H9 (cell line): ENCODE data around the gene PNMA8A. TPM values are rescaled to one million over a fixed set of nuclear protein-coding genes. Genes with fewer than 3 reads are reported as not detected.

Experiments used
- DNase-seq: peaks from one replicate; pipeline ENCODE4 v3.0.0-alpha.2; 2017
- H2AFZ ChIP-seq: one replicate; pipeline ENCODE4 v1.6.1; 2013; ENCODE audit warnings: mild to moderate bottlenecking, low read length, control low read depth, moderate library complexity
- H2AK5ac ChIP-seq: 2 replicates; pipeline ENCODE4 v1.6.1; 2013; ENCODE audit warnings: low read length, control low read depth, mixed read lengths; ENCODE audit not compliant: insufficient read length
- H2BK120ac ChIP-seq: one replicate; pipeline ENCODE4 v1.6.1; 2013; ENCODE audit warnings: low read depth, mild to moderate bottlenecking, low read length, control low read depth, inconsistent platforms; ENCODE audit not compliant: poor library complexity, severe bottlenecking
- H2BK12ac ChIP-seq: 2 replicates; pipeline ENCODE4 v1.6.1; 2013; ENCODE audit warnings: low read length, control low read depth, mixed read lengths, low read depth; ENCODE audit not compliant: insufficient read length
- H2BK15ac ChIP-seq: 2 replicates; pipeline ENCODE4 v1.6.1; 2013; ENCODE audit warnings: low read depth, low read length, control low read depth
- H2BK20ac ChIP-seq: one replicate; pipeline ENCODE4 v1.6.1; 2013; ENCODE audit warnings: low read depth, mild to moderate bottlenecking, low read length, control low read depth, inconsistent platforms; ENCODE audit not compliant: poor library complexity, severe bottlenecking
- H2BK5ac ChIP-seq: 2 replicates; pipeline ENCODE4 v1.6.1; 2013; ENCODE audit warnings: low read length, control low read depth, mixed read lengths; ENCODE audit not compliant: insufficient read length
- H3K14ac ChIP-seq: 2 replicates; pipeline ENCODE4 v1.6.1; 2013; ENCODE audit warnings: low read length, control low read depth; ENCODE audit not compliant: insufficient read depth
- H3K18ac ChIP-seq: 2 replicates; pipeline ENCODE4 v1.6.1; 2013; ENCODE audit warnings: low read depth, mild to moderate bottlenecking, mixed read lengths, low read length, control low read depth; ENCODE audit not compliant: insufficient read length
- H3K23ac ChIP-seq: 2 replicates; pipeline ENCODE4 v1.6.1; 2013; ENCODE audit warnings: low read length, control low read depth, mixed read lengths, low read depth; ENCODE audit not compliant: insufficient read length
- H3K23me2 ChIP-seq: 2 replicates; pipeline ENCODE4 v1.6.1; 2013; ENCODE audit warnings: low read depth, mild to moderate bottlenecking, mixed read lengths, low read length, control low read depth; ENCODE audit not compliant: insufficient read length, poor library complexity, severe bottlenecking
- H3K27ac ChIP-seq: 2 replicates; pipeline ENCODE4 v1.5.1; 2013; ENCODE audit warnings: low read length, control low read depth, mixed read lengths, low read depth; ENCODE audit not compliant: insufficient read length
- H3K27me3 ChIP-seq: 2 replicates; pipeline ENCODE4 v1.6.1; 2013; ENCODE audit warnings: low read length, control low read depth, inconsistent platforms; ENCODE audit not compliant: insufficient read depth
- H3K4ac ChIP-seq: 2 replicates; pipeline ENCODE4 v1.6.1; 2013; ENCODE audit warnings: low read depth, mild to moderate bottlenecking, control low read depth, inconsistent platforms, low read length, moderate library complexity
- H3K4me1 ChIP-seq: 2 replicates; pipeline ENCODE4 v1.6.1; 2013; ENCODE audit warnings: low read length, control low read depth, inconsistent platforms; ENCODE audit not compliant: insufficient read depth
- H3K4me2 ChIP-seq: 2 replicates; pipeline ENCODE4 v1.6.1; 2013; ENCODE audit warnings: low read length, control low read depth, mixed read lengths; ENCODE audit not compliant: insufficient read length, insufficient read depth
- H3K56ac ChIP-seq: 2 replicates; pipeline ENCODE4 v1.6.1; 2013; ENCODE audit warnings: low read depth, mild to moderate bottlenecking, mixed read lengths, low read length, control low read depth; ENCODE audit not compliant: insufficient read length
- H3K79me1 ChIP-seq: 2 replicates; pipeline ENCODE4 v1.6.1; 2013; ENCODE audit warnings: low read depth, mild to moderate bottlenecking, moderate library complexity, low read length, control low read depth, inconsistent platforms; ENCODE audit not compliant: insufficient read depth, poor library complexity, severe bottlenecking
- H3K79me2 ChIP-seq: 2 replicates; pipeline ENCODE4 v1.6.1; 2013; ENCODE audit warnings: low read length, control low read depth, inconsistent platforms; ENCODE audit not compliant: insufficient read depth
- H3K9ac ChIP-seq: 2 replicates; pipeline ENCODE4 v1.6.1; 2013; ENCODE audit warnings: low read length, control low read depth, mixed read lengths; ENCODE audit not compliant: insufficient read length; ENCODE audit errors: extremely low read depth
- H3K9me3 ChIP-seq: one replicate; pipeline ENCODE4 v1.6.1; 2013; ENCODE audit warnings: low read depth, low read length, inconsistent platforms; ENCODE audit not compliant: control insufficient read depth
- H3T11ph ChIP-seq: one replicate; pipeline ENCODE4 v1.6.1; 2013; ENCODE audit warnings: mild to moderate bottlenecking, low read length, control low read depth, inconsistent platforms
- H4K20me1 ChIP-seq: one replicate; pipeline ENCODE4 v1.6.1; 2013; ENCODE audit not compliant: control insufficient read depth, insufficient read length, insufficient read depth
- H4K5ac ChIP-seq: 2 replicates; pipeline ENCODE4 v1.6.1; 2013; ENCODE audit warnings: low read depth, mild to moderate bottlenecking, mixed read lengths, low read length, control low read depth; ENCODE audit not compliant: insufficient read length
- H4K8ac ChIP-seq: replicated peaks from 2 replicates; pipeline ENCODE4 v1.6.1; 2013; ENCODE audit warnings: low read length, control low read depth, mixed read lengths, low read depth; ENCODE audit not compliant: insufficient read length
- H4K91ac ChIP-seq: 2 replicates; pipeline ENCODE4 v1.6.1; 2013; ENCODE audit warnings: low read depth, mild to moderate bottlenecking, moderate library complexity, mixed read lengths, low read length, control low read depth; ENCODE audit not compliant: insufficient read length
- H3K27ac Mint-ChIP-seq, 3 experiments: 2 replicates in 2 of 3; 3 replicates in 1 of 3; pipeline ENCODE4 v1.8.0; 2020 to 2021; ENCODE audit warnings: mixed read lengths in 3 of 3, mild to moderate bottlenecking in 1 of 3, moderate library complexity in 1 of 3
- H3K27me3 Mint-ChIP-seq: 2 replicates; pipeline ENCODE4 v1.8.0; 2021; ENCODE audit warnings: low read depth, mild to moderate bottlenecking, moderate library complexity, mixed read lengths
- H3K36me3 Mint-ChIP-seq, 3 experiments: 2 replicates in 2 of 3; 3 replicates in 1 of 3; pipeline ENCODE4 v1.8.0; 2020 to 2021; ENCODE audit warnings: low read depth in 3 of 3, mixed read lengths in 3 of 3; ENCODE audit not compliant: insufficient read depth in 1 of 3
- H3K4me1 Mint-ChIP-seq, 2 experiments: 2 replicates each; pipeline ENCODE4 v1.8.0; 2020; ENCODE audit warnings: mixed read lengths in 2 of 2
- H3K4me3 Mint-ChIP-seq, 2 experiments: 2 replicates in 1 of 2; 3 replicates in 1 of 2; pipeline ENCODE4 v1.8.0; 2020 to 2021; ENCODE audit warnings: mild to moderate bottlenecking in 2 of 2, mixed read lengths in 2 of 2, moderate library complexity in 1 of 2
- H3K9me3 Mint-ChIP-seq, 2 experiments: 2 replicates in 1 of 2; 3 replicates in 1 of 2; pipeline ENCODE4 v1.8.0; 2020; ENCODE audit warnings: mild to moderate bottlenecking in 2 of 2, mixed read lengths in 2 of 2, moderate library complexity in 1 of 2
- WGBS: extraction: QIAGEN DNeasy Blood & Tissue Kit; methylation state at CpG from one replicate; pipeline ENCODE4 v1.1.7; 2013; ENCODE audit warnings: missing lambda C conversion rate, low lambda C conversion rate, mixed read lengths; ENCODE audit not compliant: insufficient read length; ENCODE audit errors: extremely low coverage; 5-methylcytosine and 5-hydroxymethylcytosine counted together
- total RNA-seq: library from RNA; stranded (reverse); gene quantifications from 2 replicates; pipeline ENCODE4 v1.2.1, GENCODE V29; 2021
- TF ChIP-seq, protein P1 (sequence below): fragments of 200-600 bp; sonication (generic); conservative IDR thresholded peaks from 3 replicates; pipeline ENCODE4 v1.8.0; 2021; ENCODE audit warnings: antibody characterized with exemption, mild to moderate bottlenecking

Gene PNMA8A
- total RNA-seq, 1 experiment from 2014 or later: 22.6 TPM

DNA sequence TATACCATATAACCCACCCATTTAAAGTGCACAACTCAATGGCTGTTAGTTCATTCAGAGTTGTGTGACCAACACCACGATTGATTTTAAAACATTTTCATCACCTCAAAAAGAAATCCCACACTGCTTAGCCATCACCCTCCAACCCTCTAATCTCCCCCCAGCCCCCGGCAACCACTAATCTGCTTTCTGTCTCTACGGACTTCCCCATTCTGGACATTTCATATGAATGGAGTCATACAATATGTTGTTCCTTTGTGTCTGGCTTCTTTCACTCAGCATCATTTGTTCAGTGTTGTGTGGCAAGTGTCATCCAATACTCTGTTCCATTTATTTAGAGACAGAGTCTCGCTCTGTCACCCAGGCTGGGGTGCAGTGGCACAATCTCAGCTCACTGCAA is 28.3 kb upstream of the PNMA8A start:
- Histone ChIP-seq H2AFZ (no peak overlapping the region), H3K79me1 (no peaks in the 10 kb centered on the region), H3K27ac (no peak overlapping the region), H3K4ac (no peak overlapping the region), H2BK12ac (no peak overlapping the region), H3K4me2 (no peak overlapping the region), H3K9ac (no peak overlapping the region), H2BK15ac (no peak overlapping the region), H3T11ph (no peak overlapping the region), H3K9me3 (no peaks in the 10 kb centered on the region), H3K27me3 (no peaks in the 10 kb centered on the region; the same call in 1 of the 2 replicates), H4K5ac (no peak overlapping the region), H3K23me2 (peaks cover 4% of the 10 kb centered on the region), H3K14ac (no peak overlapping the region), H3K79me2 (no peaks in the 10 kb centered on the region), H3K18ac (no peak overlapping the region), H4K91ac (no peak overlapping the region), H2AK5ac (no peak overlapping the region), H2BK5ac (no peak overlapping the region), H3K56ac (no peak overlapping the region), H2BK20ac (no peak overlapping the region), H3K23ac (no peak overlapping the region), H4K20me1 (no peaks in the 10 kb centered on the region), H4K8ac (no peak overlapping the region), H2BK120ac (no peak overlapping the region), H3K4me1 (no peaks in the 10 kb centered on the region)
- no peak overlapping the region; a peak in 1 of 7 replicates for H3K27ac Mint-ChIP-seq
- TF ChIP-seq, protein P1, sequence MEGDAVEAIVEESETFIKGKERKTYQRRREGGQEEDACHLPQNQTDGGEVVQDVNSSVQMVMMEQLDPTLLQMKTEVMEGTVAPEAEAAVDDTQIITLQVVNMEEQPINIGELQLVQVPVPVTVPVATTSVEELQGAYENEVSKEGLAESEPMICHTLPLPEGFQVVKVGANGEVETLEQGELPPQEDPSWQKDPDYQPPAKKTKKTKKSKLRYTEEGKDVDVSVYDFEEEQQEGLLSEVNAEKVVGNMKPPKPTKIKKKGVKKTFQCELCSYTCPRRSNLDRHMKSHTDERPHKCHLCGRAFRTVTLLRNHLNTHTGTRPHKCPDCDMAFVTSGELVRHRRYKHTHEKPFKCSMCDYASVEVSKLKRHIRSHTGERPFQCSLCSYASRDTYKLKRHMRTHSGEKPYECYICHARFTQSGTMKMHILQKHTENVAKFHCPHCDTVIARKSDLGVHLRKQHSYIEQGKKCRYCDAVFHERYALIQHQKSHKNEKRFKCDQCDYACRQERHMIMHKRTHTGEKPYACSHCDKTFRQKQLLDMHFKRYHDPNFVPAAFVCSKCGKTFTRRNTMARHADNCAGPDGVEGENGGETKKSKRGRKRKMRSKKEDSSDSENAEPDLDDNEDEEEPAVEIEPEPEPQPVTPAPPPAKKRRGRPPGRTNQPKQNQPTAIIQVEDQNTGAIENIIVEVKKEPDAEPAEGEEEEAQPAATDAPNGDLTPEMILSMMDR: no peak
- H3K4me3 Mint-ChIP-seq: no peak overlapping the region
- H3K9me3 Mint-ChIP-seq: no peaks in the 10 kb centered on the region; a peak in 1 of 5 replicates
- H3K27me3 Mint-ChIP-seq: peaks cover 13% of the 10 kb centered on the region
- no CpG with 5 or more reads among the region's 4 CpGs for WGBS
- DNase-seq: no peak
- peaks cover 4 to 10% of the 10 kb centered on the region in 2 experiments; a peak in 3 of 4 replicates for H3K4me1 Mint-ChIP-seq
- H3K36me3 Mint-ChIP-seq: peaks cover 0 to 2% (median under 1%) of the 10 kb centered on the region in 3 experiments; a peak in 3 of 7 replicates
